Panc1 (cell line): Measurements from ENCODE around the gene TC2N.

Experiments
- TCF7L2 ChIP-seq: IDR thresholded peaks from 2 replicates; pipeline ENCODE4 v1.6.1; 2011; ENCODE audit warnings: mild to moderate bottlenecking, low read depth, low read length, inconsistent platforms
- TF ChIP-seq, protein P1 (sequence below): fragments of 450-650 bp; IDR thresholded peaks from 2 replicates; pipeline ENCODE4 v1.5.1; 2017; ENCODE audit warnings: mild to moderate bottlenecking

DNA sequence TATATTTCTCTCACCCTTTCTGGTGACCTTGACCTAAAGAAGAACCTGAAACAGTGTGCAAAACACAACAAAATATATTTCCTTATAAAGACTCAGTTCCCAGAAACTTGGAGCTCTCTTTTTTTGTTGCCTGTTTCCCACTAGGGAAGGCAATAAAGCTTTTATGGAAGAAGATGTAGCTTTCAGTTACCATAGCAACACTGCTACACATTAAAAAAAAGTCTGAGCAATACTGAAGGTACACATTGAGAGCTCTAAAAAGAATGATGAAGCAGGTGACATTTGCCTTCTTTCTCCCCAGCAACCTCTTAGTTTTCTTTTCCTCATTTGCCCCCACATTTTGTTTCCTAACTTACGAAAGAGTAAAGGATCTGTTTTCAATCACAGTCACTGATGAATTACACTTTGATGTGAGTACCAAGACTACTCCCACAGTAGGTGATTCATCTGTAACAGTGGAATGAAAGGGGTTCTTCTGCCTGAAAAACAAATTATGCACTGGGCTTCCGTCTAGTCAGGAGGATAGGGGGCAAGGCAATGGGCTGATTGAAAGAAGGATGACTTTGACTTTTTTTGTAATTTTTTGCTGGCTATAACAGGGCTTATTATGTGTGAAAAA is 134.4 kb downstream of the TC2N start:
- TF ChIP-seq TCF7L2: no peak
- TF ChIP-seq, protein P1, sequence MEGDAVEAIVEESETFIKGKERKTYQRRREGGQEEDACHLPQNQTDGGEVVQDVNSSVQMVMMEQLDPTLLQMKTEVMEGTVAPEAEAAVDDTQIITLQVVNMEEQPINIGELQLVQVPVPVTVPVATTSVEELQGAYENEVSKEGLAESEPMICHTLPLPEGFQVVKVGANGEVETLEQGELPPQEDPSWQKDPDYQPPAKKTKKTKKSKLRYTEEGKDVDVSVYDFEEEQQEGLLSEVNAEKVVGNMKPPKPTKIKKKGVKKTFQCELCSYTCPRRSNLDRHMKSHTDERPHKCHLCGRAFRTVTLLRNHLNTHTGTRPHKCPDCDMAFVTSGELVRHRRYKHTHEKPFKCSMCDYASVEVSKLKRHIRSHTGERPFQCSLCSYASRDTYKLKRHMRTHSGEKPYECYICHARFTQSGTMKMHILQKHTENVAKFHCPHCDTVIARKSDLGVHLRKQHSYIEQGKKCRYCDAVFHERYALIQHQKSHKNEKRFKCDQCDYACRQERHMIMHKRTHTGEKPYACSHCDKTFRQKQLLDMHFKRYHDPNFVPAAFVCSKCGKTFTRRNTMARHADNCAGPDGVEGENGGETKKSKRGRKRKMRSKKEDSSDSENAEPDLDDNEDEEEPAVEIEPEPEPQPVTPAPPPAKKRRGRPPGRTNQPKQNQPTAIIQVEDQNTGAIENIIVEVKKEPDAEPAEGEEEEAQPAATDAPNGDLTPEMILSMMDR: no peak
